Upper lobe of left lung (tissue), 4 donors: ENCODE measurements around the gene RIMOC1.

Experiments used
- CTCF ChIP-seq, 6 experiments: fragments of 450-650 bp in 4 of 6; fragments of 200-600 bp in 2 of 6; sonication (generic) in 2 of 6; IDR thresholded peaks; one replicate each; pipeline ENCODE4 v1.5.1; 2016 to 2019; ENCODE audit warnings: antibody characterized with exemption in 6 of 6
- EP300 ChIP-seq, 4 donors: sonication (generic); formaldehyde crosslinking; IDR thresholded peaks; one replicate each; pipeline ENCODE4 v1.5.1; 2017; ENCODE audit warnings: antibody characterized with exemption in 4 of 4, control low read depth in 2 of 4
- POLR2A ChIP-seq, 4 donors: fragments of 450-650 bp; IDR thresholded peaks; one replicate each; pipeline ENCODE4 v1.5.1; 2016 to 2017; ENCODE audit warnings: antibody characterized with exemption in 4 of 4, mild to moderate bottlenecking in 2 of 4
- POLR2AphosphoS5 ChIP-seq, 2 donors: sonication (generic); formaldehyde crosslinking; IDR thresholded peaks; one replicate each; pipeline ENCODE4 v1.5.1; 2017; ENCODE audit warnings: antibody characterized with exemption in 2 of 2

- TF ChIP-seq POLR2AphosphoS5 (IDR thresholded peaks at IDR 0.05): no peak
- TF ChIP-seq CTCF (IDR thresholded peaks at IDR 0.05): no peak
- TF ChIP-seq EP300 (IDR thresholded peaks at IDR 0.05): no peak
- TF ChIP-seq POLR2A (IDR thresholded peaks at IDR 0.05): peak in 1 of 4 donors; percentile 10
These were observed 33.5 kb upstream of the RIMOC1 start for GRCh38 chr5:41870627-41871048.
